Ishikawa (cell line): Measurements from ENCODE around the gene GRIN2A.

ENCODE experiments used
- CEBPB ChIP-seq: IDR thresholded peaks from 2 replicates; pipeline ENCODE4 v1.6.1; 2012
- CREB1 ChIP-seq: IDR thresholded peaks from 2 replicates; pipeline ENCODE4 v1.6.1; 2012; ENCODE audit warnings: low read depth
- EGR1 ChIP-seq: IDR thresholded peaks from 2 replicates; pipeline ENCODE4 v1.6.1; 2012
- EP300 ChIP-seq: IDR thresholded peaks from 2 replicates; pipeline ENCODE4 v1.6.1; 2012; ENCODE audit warnings: borderline replicate concordance
- RAD21 ChIP-seq: IDR thresholded peaks from 2 replicates; pipeline ENCODE4 v1.6.1; 2012; ENCODE audit warnings: low read depth
- REST ChIP-seq: IDR thresholded peaks from 2 replicates; pipeline ENCODE4 v1.6.1; 2012; ENCODE audit warnings: low read depth, mild to moderate bottlenecking
- TAF1 ChIP-seq: IDR thresholded peaks from 2 replicates; pipeline ENCODE4 v1.6.1; 2012; ENCODE audit warnings: low read depth, mild to moderate bottlenecking
- TCF12 ChIP-seq: IDR thresholded peaks from 2 replicates; pipeline ENCODE4 v1.6.1; 2012; ENCODE audit warnings: low read depth
- TEAD4 ChIP-seq: IDR thresholded peaks from 2 replicates; pipeline ENCODE4 v1.6.1; 2012
- YY1 ChIP-seq: IDR thresholded peaks from 2 replicates; pipeline ENCODE4 v1.6.1; 2012; ENCODE audit warnings: low read depth

- no peak for TF ChIP-seq EP300
- no peak for TF ChIP-seq CEBPB
- TF ChIP-seq CREB1, result no peak
- TF ChIP-seq TEAD4, result no peak
- TF ChIP-seq TCF12, result no peak
- no peak for TF ChIP-seq RAD21
- no peak for TF ChIP-seq REST
- no peak for TF ChIP-seq TAF1
- TF ChIP-seq EGR1, result no peak
- no peak for TF ChIP-seq YY1
Observed at GRCh38 chr16:9864461-9864860, 317.8 kb downstream of the GRIN2A start.
